Ammon's horn (tissue), 1 donor: ENCODE data around the gene GOLGA8K.
"Not testable (repeated sequence)": the region's sequence is repeated elsewhere in the genome, so short reads cannot be mapped to it uniquely, and the experiment has no call there.

Experiments used
- DNase-seq: peaks from one replicate; pipeline ENCODE4 v3.0.0-alpha.2; 2016; ENCODE audit warnings: low spot score

The GOLGA8K gene

DNA sequence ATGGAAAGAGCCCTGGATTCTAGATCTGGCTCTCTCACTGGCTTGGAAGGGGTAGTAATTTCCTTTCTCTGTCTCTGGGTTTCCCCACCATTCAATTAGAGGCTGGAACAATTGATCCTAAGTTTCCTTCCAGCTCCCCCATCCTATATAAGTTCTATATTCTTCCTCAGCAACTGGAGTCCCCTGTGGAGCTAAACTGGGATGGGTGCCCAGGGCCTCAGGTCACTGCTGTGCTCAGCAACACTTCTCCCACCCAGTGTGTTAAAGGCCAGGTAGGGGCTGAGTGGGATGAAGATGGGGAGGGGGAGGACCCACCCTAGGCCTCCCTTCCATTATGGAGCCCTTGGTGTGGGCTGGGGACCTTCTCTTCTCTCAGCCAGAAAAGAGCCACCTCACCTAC is 46.2 kb downstream of the GOLGA8K start:
- DNase-seq = not testable (repeated sequence)

DNA sequence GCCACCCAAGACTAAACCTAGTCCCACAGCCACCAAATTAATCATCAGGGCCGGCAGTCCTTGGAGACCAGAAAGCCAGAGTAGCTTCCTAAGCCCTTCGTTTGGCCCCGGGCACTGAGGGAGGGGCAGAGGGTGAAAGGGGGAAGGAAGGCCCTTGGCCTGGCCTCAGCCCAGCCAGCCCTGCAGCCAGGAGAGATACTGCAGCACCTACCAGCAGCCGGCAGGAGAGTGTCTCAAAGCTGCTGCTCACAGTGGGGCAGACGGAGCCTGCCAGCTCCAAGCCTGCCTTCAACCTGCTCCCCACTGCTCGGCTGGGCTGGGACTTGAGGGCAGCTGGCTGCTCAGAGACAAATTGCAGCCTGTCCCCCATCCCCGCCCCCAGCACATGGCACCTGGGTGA is 50.3 kb downstream of the GOLGA8K start:
- DNase-seq = not testable (repeated sequence)

- not testable (repeated sequence) for DNase-seq
Observed at GRCh38 chr15:32350563-32351220, 52.4 kb downstream of the GOLGA8K start.

DNA sequence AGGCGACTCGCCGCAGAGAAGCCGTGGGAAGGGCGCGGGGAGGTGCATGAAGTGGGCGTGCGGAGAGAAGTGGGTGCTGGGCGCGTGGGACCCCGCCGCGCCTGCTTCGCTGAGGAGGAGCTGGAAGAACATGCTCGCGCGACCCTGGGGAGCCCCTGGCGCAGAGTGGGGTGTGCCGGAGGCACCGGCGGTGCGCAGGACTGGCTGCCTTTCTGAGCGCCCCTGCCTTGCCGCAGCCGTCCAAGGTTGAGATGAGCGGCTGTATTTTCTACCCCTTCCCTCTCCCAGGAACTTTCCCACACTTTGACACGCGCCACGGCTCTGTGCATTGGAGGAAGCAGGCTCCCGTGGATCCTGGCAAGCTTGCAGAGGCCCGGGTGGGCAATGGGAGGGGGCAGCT is 56.1 kb downstream of the GOLGA8K start:
- not testable (repeated sequence) for DNase-seq

DNA sequence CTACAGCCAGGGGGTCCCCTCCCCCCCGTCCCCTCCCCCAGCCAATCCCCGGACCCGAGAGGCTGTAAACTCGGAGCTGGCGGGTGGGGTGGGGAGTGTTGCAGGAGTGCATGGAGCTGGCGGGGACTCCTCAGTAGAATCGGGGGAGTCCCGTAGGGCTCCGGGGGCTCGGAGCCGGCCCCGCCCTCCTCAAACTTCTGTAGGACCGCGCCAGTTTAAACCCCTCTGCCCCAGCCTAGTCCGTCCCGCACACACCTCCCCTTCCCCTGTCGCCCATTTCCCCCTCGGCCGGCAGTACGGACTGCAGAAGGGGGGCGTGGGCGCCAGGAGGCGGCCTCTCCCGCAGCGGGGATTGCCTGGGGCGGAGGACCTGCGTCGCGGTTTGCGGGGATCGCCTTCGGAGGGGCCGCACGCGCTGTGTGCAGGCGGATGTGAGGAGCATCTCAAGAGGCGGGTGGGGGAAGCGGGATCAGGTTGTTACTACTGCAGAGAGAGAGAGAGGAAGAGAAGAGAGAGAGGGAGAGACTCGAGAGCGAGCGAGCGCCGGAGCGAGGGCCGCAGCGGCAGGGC is 57.0 kb downstream of the GOLGA8K start:
- not testable (repeated sequence) for DNase-seq

DNA sequence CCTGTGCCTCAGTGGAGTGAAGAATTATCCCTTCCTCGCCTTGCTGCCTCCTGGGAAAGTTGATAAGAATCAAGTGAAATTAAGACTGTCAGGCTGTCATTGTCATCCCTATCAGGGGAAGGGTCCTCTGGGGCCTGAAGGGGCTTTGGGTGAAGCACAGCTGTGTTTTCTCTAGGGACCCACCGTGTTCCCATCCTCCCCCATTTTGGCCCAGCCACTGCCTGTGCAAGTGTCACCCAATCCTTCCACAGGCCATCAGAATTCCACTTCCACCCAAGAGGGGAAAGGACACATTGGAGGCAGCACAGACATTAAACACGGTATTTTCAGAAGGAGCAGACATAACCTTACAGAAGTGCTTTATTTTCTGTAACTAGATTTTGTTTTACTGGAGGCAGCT is 59.2 kb downstream of the GOLGA8K start:
- not testable (repeated sequence) for DNase-seq
